NCI-H526 treated with DMSO at 0.1 percent for 48 hours (cell line): Measurements from ENCODE around the gene LRRFIP2.
"Not testable (repeated sequence)": the region's sequence is repeated elsewhere in the genome, so short reads cannot be mapped to it uniquely, and the experiment has no call there.

Experiments
- DNase-seq: peaks from one replicate; lab custom pipeline; 2025; lab: John Stamatoyannopoulos, UW

Gene LRRFIP2

DNA sequence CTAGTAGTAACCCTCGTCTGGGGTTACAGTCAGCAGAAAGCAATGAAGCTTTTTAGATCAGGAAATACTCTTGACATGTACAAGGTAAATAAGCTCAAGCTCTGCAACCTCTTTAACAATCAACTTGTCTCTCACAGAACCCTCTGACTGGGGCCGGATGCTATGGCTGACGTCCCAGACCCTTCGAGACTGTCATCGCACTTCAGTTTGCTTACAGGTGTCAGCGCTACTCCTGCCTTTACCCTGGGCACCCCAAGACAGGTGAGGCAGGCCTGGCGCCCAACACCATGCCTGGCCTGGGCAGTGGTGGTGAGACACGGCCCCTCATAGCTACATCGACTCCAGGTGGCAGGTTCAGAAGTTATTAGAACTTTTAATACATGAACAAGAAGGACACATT, 30.6 kb downstream of the LRRFIP2 start:
- DNase-seq: no peak

- DNase-seq: no peak
Observed at GRCh38 chr3:37141676-37142075, 32.7 kb downstream of the LRRFIP2 start.

DNA sequence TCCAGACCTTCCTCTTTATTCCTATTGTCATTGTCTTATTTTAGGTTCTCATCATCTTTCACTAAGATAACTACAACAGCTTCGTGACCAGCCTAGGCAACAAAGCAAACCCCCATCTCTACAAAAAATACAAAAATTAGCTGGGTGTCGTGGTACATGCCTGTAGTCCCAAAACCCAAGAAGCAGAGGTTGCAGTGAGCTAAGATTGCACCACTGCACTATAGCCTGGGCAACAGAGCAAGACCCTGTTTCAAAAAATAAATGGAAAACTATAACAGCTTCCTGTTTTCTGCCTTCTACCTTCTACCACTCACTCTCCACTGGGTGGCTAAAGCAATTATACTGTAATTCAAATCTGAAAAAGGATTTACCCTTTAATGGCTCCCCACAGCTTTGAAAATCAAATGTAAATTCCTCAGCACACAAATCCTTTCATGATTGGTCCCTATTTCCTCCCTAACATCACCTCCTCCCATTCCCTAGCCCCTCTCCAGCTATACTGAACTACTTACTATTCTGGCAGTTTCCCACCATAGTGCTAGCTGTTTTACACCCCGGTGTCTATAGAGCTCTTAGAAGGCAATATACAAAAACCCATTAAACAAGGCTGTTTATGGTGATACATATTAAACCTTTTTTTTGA, 33.4 kb downstream of the LRRFIP2 start:
- no peak for DNase-seq

DNA sequence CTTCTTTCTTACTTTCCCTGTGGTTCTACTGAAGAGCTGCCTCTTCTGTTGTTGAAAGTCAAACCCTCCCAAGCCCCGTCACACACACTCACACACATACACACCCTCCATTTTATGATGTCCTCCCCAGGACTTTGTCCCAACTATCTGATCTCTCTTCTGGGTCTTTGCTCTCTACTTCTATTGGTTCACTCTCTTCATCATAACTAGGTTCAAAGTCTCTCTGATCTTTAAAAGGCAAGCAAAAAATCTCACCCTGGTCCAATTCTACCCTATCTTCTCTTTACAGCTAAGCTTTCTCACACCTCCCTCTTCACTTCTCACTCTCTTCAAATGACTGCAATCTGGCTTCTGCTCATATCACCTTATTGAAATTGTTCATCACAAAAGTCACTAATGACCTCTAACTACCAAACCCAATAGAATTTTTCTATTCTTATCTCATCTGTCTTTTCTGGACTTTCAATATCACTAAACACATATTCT, 34.8 kb downstream of the LRRFIP2 start:
- no peak for DNase-seq

DNA sequence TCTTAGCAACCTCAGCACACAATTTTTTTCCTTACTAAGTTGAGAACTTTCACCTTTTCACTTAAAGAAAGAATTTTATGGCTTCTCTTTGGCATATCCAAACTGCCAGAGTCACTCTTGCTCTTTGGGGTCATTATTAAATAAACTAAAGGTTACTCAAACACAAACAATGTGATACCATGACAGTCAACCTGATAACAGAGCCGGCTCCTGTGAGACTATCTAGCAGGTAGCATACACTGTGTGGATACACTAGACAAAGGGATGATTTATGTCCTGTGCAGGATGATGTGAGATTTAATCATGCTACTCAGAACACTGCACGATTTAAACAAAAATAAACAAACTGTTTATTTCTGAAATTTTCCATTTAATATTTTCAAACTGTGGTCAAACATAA, 35.6 kb downstream of the LRRFIP2 start:
- no peak for DNase-seq

- no peak for DNase-seq
Observed at GRCh38 chr3:37137516-37137915, 36.9 kb downstream of the LRRFIP2 start.

DNA sequence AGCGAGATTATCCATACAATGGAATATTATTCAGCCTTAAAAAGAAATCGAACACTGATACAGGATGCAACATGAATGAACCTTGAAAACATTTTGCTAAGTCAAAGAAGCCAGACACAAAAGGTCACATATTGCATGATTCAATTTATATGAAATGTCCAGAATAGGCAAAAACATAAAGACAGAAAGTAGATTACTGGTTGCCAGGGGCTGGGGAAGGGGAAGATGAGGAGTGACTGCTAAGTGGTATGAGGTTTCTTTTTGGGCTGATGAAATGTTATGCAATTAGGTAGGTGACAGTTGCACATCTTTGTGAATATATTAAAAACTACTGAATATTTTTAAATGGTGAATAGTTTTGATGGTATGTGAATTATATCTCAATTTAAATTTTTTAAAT, 38.3 kb downstream of the LRRFIP2 start:
- no peak for DNase-seq

- no peak for DNase-seq
Observed at GRCh38 chr3:37135561-37135960, 38.8 kb downstream of the LRRFIP2 start.

DNA sequence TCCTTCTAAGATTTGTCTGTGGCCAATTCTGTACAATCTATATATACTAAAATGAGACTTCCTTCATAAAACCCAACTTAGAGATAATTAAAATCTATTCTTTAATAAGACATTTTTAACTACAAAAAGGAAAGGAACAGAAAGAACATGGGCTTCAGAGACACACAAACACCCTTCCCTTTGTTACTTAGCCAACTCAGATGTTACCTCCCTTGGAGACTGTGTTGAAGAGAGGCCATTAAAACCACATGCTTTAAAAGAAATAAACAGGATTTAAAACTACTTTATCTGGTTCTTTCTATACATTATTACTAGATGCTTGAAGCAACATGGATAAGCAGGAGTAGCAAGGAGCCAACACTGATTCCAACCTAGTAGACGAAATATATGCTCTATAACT, 42.0 kb downstream of the LRRFIP2 start:
- DNase-seq: no peak

- no peak for DNase-seq
Observed at GRCh38 chr3:37131860-37132144, 42.6 kb downstream of the LRRFIP2 start.

- DNase-seq: no peak
Observed at GRCh38 chr3:37130984-37131859, 43.2 kb downstream of the LRRFIP2 start.

DNA sequence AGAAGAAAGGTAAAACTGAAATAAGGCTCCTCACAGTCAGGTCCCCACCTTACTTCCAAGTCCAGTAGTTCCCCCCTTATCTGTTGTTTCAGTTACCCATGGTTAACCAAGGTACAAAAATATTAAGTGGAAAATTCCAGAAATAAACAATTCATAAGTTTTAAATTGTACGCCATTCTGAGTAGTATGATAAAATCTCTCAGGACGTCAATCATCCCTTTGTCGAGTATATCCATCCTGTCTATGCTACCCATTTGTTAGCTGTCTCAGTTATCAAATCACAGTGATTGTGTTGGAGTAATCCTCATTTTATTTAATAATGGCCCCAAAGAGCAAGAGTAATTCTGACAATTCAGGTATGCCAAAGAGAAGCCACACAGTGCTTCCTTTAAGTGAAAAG, 43.9 kb downstream of the LRRFIP2 start:
- DNase-seq: no peak

DNA sequence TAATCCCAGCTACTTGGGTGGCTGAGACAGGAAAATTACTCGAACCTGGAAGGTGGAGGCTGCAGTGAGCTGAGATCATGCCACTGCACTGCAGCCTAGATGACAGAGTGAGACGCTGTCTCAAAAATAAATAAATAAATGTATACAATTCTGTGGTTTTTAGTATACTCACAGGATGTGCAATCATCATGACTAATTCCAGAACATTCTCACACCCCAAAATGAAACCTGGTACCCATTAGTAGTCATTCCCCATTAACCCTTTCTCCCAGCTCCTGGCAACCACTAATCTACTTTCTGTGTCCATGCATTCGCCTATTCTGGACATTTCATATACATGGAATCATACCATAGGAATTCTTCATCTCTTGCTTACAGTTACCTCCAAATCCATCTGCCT, 44.5 kb downstream of the LRRFIP2 start:
- DNase-seq: no peak

- no peak for DNase-seq
Observed at GRCh38 chr3:37127340-37127739, 47.0 kb downstream of the LRRFIP2 start.

DNA sequence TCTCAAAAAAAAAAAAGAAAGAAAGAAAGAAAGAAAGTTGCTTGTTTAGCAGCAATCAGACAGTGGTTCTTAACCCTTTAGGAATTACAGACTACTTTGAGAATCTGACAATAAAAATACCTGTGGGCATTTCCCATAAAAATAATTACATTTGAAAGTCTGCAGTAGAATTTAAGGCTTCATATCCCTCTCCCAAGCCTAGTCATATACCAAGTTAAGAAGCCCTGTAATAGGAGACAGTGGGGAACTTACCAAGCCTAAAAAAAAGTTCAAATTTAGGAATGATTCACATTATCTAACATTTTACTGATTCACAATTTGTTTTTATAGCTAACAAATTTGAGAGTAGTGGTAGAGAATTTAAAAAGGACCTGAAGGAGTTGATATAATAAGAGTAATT, 47.5 kb downstream of the LRRFIP2 start:
- no peak for DNase-seq

- DNase-seq: no peak
Observed at GRCh38 chr3:37125195-37126073, 48.9 kb downstream of the LRRFIP2 start.

DNA sequence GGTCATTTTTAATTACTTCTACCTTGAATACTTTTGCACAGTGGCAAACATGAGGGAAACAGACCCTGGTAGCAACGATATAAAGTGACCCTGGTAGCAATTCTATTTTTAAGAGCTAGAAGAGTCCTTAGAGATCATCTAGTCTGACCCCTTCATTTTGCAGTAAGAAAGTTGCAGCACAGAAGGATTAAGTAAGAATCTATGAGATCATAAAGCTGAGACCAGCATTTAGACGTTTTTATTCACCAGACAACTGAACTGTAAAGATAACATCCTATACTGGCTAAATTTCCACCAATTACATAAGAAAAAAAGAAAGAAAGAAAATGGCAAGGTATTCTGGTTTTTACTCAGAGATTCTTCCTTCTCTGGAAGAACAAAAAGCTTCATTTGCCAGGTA, 49.9 kb downstream of the LRRFIP2 start:
- no peak for DNase-seq

GRCh38 chr3:37123292-37123691, 51.1 kb downstream of the LRRFIP2 start:
- DNase-seq: no peak

DNA sequence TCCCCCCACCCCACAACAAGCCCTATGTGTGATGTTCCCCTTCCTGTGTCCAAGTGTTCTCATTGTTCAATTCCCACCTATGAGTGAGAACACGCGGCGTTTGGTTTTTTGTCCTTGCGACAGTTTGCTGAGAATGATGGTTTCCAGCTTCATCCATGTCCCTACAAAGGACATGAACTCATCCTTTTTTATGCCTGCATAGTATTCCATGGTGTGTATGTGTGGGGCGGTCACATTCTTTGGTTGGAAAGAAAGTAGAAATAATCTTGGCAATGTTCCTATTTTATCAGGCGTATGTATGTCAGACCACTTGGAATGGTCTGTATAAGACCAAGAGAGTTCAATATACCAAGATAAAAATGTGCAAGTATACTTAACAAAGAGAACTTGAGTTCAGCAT, 52.3 kb downstream of the LRRFIP2 start:
- not testable (repeated sequence) for DNase-seq

GRCh38 chr3:37118163-37118562, 56.2 kb downstream of the LRRFIP2 start:
- DNase-seq: no peak

DNA sequence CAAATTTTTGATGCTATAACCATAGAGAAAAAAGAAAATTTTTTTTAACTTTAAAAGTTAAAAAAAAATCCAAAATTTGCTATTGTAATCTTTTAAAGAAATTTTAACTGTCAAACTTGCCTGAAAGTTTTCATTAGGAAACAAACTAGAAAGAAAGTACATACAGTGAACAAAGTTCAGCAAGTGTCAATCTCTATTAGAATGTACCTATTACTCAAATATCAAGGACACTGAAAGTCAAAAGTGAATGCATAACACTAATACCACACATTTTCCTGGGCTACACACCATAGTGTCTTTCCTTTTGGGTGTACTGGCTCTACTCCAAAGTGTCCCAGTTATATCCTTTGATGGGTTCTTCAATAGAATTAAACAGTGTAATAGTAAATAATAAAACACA, 56.8 kb downstream of the LRRFIP2 start:
- no peak for DNase-seq

GRCh38 chr3:37116998-37117397, 57.4 kb downstream of the LRRFIP2 start:
- no peak for DNase-seq

GRCh38 chr3:37115446-37115845, 58.9 kb downstream of the LRRFIP2 start:
- DNase-seq: no peak
